ENCODE measurements around the gene KRTAP5-3. TPM values are rescaled to one million over a fixed set of nuclear protein-coding genes. Genes with fewer than 3 reads are reported as not detected.

Gene KRTAP5-3
- total RNA-seq, 4 donors from 2014 or later = not detected

- Histone ChIP-seq H3K36me3 (no peaks in the 10 kb centered on the region), H3K27me3 (peaks cover 0 to 24% of the 10 kb centered on the region in 2 donors), H3K27ac (no peak overlapping the region), H3K9me3 (no peaks in the 10 kb centered on the region), H3K4me3 (no peak overlapping the region), H3K4me1 (peaks cover 0 to 12% (median 0%) of the 10 kb centered on the region in 4 donors)
- TF ChIP-seq POLR2A (IDR thresholded peaks at IDR 0.05) (no peak), EP300 (IDR thresholded peaks at IDR 0.05) (no peak), CTCF (IDR thresholded peaks at IDR 0.05) (no peak)
- DNase-seq (ENCODE audit: low spot score in 2 of 2) = no peak
- WGBS, 2 donors = 85 to 87% methylated on average over 15 of the region's 15 CpGs
Measured at GRCh38 chr11:1641096-1641495, 32.8 kb upstream of the KRTAP5-3 start.

GRCh38 chr11:1640076-1640946 lies 32.0 kb upstream of the KRTAP5-3 start:
- no peaks in the 10 kb centered on the region for H3K36me3 ChIP-seq
- peaks cover 0 to 12% (median 0%) of the 10 kb centered on the region in 4 donors for H3K4me1 ChIP-seq
- DNase-seq (ENCODE audit: low spot score in 2 of 2) = no peak
- H3K9me3 ChIP-seq = no peaks in the 10 kb centered on the region
- peaks cover 0 to 24% of the 10 kb centered on the region in 2 donors for H3K27me3 ChIP-seq
- WGBS, 2 donors = 53 to 69% methylated on average over 27 to 28 of the region's 32 CpGs
- TF ChIP-seq CTCF (IDR thresholded peaks at IDR 0.05) (peak; percentile 48 to 67 (median 61)), EP300 (IDR thresholded peaks at IDR 0.05) (no peak), POLR2A (IDR thresholded peaks at IDR 0.05) (no peak)
- H3K27ac ChIP-seq = no peak overlapping the region
- H3K4me3 ChIP-seq = no peak overlapping the region

GRCh38 chr11:1639666-1640065 lies 31.4 kb upstream of the KRTAP5-3 start:
- WGBS, 2 donors = 42 to 47% methylated on average over 15 of the region's 15 CpGs
- Histone ChIP-seq H3K27ac (no peak overlapping the region), H3K27me3 (peaks cover 0 to 24% of the 10 kb centered on the region in 2 donors), H3K36me3 (no peaks in the 10 kb centered on the region), H3K4me1 (peaks cover 0 to 12% (median 0%) of the 10 kb centered on the region in 4 donors), H3K4me3 (no peak overlapping the region), H3K9me3 (no peaks in the 10 kb centered on the region)
- DNase-seq (ENCODE audit: low spot score in 2 of 2) = no peak
- TF ChIP-seq POLR2A (IDR thresholded peaks at IDR 0.05) = no peak
- no peak for TF ChIP-seq CTCF (IDR thresholded peaks at IDR 0.05)
- no peak for TF ChIP-seq EP300 (IDR thresholded peaks at IDR 0.05)

GRCh38 chr11:1639102-1639620 lies 30.9 kb upstream of the KRTAP5-3 start:
- WGBS, 2 donors = 36 to 41% methylated on average over 18 of the region's 18 CpGs
- TF ChIP-seq EP300 (IDR thresholded peaks at IDR 0.05) = no peak
- TF ChIP-seq CTCF (IDR thresholded peaks at IDR 0.05) = no peak
- no peak for TF ChIP-seq POLR2A (IDR thresholded peaks at IDR 0.05)
- no peak for DNase-seq (ENCODE audit: low spot score in 2 of 2)

GRCh38 chr11:1638344-1638743 lies 30.1 kb upstream of the KRTAP5-3 start:
- H3K4me1 ChIP-seq = peaks cover 0 to 12% (median 0%) of the 10 kb centered on the region in 4 donors
- H3K9me3 ChIP-seq = no peaks in the 10 kb centered on the region
- peaks cover 0 to 30% of the 10 kb centered on the region in 2 donors for H3K27me3 ChIP-seq
- DNase-seq (ENCODE audit: low spot score in 2 of 2) = no peak
- no peaks in the 10 kb centered on the region for H3K36me3 ChIP-seq
- H3K27ac ChIP-seq = no peak overlapping the region
- TF ChIP-seq POLR2A (IDR thresholded peaks at IDR 0.05) (no peak), EP300 (IDR thresholded peaks at IDR 0.05) (no peak), CTCF (IDR thresholded peaks at IDR 0.05) (no peak)
- 82 to 84% methylated on average over 8 of the region's 8 CpGs for WGBS, 2 donors
- H3K4me3 ChIP-seq = no peak overlapping the region

More at GRCh38 chr11:1639102-1639620, 30.9 kb upstream of the KRTAP5-3 start:
- H3K27me3 ChIP-seq = peaks cover 0 to 25% of the 10 kb centered on the region in 2 donors
- no peaks in the 10 kb centered on the region for H3K36me3 ChIP-seq
- H3K4me1 ChIP-seq = peaks cover 0 to 12% (median 0%) of the 10 kb centered on the region in 4 donors
- no peak overlapping the region for H3K27ac ChIP-seq
- H3K9me3 ChIP-seq = no peaks in the 10 kb centered on the region
- H3K4me3 ChIP-seq = no peak overlapping the region
